NT2/D1 (cell line): ENCODE results near the gene OR8A1.

Source experiments
- SUZ12 ChIP-seq: IDR thresholded peaks from 2 replicates; pipeline ENCODE4 v1.6.1; 2011; ENCODE audit not compliant: insufficient read length, insufficient read depth; ENCODE audit errors: extremely low read depth
- YY1 ChIP-seq: IDR thresholded peaks from 2 replicates; pipeline ENCODE4 v1.6.1; 2011; ENCODE audit not compliant: insufficient read length, insufficient read depth
- ZNF274 ChIP-seq: IDR thresholded peaks from 2 replicates; pipeline ENCODE4 v1.6.1; 2011; ENCODE audit warnings: mild to moderate bottlenecking, low read depth, low read length

DNA sequence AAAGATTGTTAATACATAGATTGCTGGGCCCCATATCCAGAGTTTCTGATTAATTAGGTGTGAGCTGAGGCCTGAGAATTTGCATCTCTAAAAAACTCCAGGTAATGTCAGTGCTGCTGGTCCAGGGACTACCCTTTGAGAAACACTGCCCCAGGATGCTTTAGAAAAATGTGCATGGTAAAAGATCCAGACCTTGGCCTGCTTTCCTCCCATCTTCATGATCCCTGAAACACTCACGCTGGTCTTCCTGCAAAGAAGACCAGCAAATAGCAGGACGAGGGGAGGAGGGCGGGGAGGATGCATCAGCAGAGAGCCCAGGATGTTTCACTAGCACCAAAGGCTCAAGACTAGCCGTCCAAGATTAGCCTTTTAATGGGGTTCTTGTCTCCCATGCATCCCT, at the start of gene OR8A1:
- TF ChIP-seq ZNF274, result no peak
- TF ChIP-seq YY1, result no peak
- TF ChIP-seq SUZ12, result no peak
